Skin of body (tissue), 2 donors: Measurements from ENCODE around the gene STC2. TPM values are rescaled to one million over a fixed set of nuclear protein-coding genes. Genes with fewer than 3 reads are reported as not detected.

ENCODE experiments used
- DNase-seq: peaks from one replicate; lab custom pipeline; 2025; lab: John Stamatoyannopoulos, UW
- total RNA-seq: library from RNA; depleted of rRNA; stranded (reverse); fragments of >200 nt; gene quantifications from one replicate; pipeline ENCODE4 v1.2.3, GENCODE V29; 2014

Gene STC2
- total RNA-seq, 1 donor from 2014 or later = 0.69 TPM

DNA sequence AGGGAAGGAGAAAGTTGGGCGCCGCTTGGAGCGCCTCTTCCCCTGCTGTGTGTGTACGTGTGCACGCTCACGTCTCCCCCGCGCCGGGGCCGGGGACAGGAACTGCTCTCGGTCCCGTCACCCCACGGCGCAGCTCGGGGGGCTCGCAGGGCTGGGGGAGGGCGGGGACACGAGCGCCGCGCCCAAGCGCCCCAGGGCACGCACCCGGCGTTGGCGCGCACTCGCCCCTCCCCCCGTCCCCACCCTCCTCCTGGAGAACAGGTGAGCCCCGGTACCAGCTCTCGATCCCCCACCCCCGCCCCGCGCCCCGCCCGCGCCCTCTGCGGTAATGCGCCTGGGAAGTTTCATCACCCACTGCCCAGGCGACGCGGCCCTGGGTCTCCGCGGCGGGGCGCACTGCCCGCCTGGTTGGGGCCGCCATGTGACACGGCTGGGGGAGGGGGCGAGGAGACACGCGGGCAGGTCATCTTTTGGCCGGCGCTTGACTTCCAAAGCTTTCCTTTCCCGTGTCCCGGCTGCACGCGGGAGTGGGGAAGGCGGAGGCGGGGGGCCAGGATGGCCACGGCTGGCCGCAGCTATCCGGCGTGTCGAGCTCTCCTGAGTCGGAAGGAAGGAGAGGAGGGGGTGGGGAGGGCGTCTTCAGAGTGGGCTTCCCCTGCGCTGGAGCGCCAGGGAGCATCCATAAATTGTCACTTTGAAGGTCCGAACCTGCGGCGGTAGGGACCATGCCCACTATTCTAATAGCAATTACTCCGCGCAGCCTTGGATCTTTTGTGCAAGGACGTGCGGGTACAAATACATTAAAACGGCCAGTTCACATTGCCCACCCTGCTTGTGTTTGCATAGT is 1.5 kb upstream of the STC2 start:
- DNase-seq = no peak

DNA sequence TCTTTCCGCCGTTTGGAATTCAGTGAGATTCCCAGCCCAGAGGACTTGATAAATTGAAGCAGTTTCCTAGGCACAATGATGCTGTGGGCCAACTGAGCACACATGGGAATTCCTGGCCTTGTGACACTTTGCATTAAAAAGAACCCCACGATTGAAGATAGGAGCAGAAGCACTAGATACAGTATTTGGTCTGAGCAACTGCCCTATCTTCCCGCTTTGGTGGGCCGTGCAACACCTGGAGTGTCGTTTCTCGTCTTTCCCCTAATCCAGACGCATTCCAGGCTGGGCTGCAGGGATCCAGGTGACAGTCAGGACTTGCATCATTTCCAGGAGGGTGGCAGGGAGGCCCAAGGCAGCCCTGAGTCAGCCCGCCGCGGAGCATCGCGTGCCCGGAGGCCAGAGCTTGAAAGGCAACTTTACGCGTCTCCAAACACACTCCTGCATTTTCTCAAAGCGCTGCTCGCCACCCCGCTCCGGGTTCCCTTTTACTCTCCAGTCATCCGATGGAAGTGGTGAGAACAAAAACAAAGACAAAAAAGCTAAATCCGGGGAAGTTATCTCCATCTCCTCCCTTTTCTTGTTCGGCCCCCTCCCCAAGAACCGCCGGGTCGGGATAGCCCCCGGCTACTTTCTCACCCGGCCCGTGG is 753 bp upstream of the STC2 start:
- peak; percentile 24 for DNase-seq

DNA sequence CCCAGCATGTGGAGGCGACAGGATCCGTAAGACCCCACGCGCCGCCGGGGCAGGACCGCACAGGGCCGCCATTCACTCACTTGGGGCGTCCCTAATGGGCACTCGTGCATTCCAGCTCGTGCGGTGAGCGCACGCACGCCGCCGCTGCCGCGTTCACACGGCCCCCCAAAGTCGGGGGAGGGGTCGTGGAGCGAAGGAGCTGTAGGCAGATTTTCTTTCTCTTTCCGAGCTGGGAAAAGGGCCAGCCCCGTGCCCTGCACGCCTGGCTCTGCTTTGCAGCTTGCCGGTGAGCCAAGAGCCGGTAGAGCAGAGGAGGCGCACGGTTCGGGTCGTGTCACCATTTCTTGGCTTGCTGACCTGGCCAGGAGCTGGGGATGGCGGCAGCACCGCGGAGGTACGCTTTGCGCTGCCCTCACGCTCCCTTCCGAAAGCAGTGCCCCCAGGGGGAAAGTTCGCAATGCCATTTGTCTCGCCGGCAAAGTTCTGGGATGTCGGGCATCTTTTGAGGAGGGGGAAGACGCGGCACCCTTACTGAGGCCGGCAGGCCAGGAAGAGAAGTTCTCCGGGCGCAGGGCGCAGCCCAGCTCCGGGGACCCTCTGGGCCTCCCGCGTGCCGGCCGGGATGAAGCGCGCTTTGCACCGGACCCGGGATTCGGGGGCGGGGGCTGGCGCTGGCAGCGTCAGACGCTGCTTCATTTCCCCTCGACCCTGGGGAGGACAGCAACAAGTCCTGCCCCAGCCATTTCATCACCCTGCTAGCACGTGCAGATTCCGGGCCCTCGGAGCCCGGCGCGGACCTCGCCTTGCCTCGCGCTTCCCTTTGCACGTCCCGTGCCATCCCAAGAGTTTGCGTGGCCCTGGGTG is 898 bp downstream of the STC2 start:
- no peak for DNase-seq

DNA sequence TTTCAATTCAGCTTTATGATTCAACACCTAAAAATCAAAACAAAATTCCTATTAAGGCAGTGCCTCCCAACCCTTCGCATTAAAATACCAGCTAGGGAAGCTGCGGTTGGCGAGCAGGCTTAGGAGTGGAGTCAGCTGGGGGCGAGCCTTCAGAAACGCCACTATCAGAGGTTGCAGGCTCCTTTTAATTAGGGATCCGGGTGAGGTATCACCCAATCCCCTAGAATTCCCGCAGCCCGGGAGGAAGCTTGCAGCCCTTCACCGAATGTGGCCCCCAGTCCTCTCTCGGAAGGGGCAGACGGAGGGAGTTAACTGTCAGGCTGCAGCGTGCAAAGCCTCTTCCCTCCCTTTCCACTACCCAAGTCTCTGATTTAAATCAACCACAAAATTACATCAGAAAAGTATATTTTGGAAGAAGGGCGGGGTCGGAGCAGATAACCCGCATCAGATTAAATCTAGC is 1.7 kb downstream of the STC2 start:
- no peak for DNase-seq

DNA sequence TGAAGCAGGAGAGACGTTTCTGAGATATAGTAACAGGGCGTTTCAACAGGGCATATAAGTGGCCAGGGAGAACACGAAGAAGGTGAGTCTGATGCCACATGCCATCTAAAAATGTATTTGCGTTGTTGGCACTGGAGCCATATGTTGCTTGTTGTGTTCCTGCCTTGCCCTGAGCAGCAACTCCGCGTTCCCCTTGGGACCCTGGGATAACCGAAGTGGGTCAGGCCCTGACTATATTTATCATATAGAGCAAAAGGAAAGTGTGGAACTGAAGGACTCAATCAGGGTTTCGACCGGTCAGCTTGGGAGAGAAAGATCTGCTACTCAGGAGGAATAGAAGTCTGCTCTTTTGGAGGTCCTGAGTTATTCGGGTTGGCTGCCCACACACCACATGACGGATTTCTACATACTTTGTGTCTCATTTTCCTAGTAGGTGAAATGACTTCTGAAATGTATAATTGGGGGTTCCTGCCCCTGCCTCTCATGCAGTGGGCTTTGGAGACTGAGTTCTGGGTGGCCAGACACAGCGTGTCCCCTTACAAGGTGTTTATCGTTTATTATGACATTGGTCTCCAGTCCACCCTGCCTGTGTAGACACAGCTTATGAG is 3.0 kb downstream of the STC2 start:
- DNase-seq = no peak

DNA sequence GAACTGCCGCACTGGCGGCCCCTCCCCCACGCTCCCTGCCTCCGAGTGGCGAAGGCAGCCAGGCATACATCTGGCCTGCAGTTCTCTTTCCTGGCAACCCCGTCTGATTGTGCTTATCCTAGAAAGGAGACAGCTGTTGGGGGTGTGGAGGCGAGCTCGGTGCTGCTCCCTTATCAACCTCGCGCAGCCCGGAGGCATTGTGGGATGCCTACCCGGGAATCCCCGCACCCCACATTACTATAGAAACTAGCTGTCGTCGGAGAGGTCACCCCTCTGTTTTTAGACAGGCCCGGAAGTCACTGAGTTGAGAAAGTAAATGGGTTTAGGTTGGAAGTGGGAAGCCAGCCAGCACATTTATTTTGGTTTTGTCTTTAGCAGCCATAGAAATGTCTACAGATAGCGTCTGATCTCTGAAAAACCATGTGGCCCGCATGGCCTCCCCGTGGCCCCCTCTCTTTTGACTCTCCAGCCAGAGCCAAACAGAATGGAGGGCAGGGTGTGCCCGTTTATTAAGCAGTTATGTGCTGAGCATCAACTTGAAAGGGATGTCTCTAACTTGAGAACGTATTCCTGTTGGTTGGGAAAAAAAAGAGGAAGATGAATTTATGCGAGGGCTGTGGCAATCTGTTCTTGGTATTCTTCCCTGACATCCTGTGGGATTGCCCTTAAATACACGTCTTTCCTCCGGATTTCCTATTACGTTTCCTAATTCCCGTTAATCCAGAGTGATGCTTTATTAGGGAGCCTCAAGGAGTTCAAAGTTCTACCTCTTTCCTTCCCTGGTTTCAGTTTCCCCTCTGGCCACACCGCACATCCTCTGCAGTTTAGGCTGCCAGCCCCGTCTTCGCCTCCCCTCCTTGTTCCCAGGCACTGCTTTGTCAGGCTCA is 3.9 kb downstream of the STC2 start:
- DNase-seq = peak; percentile 83

DNA sequence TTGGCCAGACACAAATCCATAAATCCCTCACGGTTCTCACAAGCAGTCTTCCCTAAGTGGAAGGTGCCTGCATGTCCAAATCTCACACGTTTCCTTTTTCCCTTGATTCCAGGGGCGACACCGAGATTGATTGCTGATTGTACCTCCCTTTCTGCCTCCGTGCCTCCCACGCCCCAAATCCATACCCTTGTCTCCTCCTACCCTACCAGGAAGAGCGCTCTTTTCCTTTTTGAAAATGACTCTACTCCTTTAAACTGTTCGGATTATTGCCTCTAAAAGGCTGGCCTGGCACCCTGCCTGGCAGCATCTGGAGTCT is 4.5 kb downstream of the STC2 start:
- no peak for DNase-seq

DNA sequence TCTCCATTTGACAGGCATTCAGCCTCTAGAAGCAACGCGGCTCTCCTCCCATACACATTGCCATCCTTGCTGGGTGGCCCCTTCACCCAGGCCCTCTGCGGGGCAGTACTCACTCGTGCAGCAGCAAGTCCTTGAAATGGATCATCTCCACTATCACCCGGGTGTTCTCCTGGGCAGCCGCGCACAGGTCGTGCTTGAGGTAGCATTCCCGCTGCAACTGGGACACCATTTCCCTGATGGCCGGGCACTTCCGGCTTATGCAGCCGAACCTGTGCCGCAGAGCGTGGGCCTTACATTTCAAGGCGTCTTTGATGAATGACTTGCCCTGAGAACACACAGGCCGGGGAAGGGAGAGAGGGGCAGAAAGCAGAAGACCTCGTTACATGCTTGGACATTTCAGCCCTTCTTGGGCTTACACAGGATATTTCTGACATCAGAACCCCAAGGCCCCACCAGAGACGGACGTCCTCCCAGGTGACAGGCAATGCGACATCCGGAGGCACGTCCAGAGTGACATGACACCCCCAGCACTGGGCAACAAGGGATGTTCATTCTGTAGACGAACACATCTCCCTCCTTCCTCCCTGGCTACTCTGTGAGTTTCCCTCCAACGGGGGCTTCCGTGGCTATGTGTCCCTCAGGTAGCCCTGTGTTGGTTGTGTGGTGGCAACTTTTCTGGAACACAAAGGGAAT is 5.0 kb downstream of the STC2 start:
- no peak for DNase-seq

DNA sequence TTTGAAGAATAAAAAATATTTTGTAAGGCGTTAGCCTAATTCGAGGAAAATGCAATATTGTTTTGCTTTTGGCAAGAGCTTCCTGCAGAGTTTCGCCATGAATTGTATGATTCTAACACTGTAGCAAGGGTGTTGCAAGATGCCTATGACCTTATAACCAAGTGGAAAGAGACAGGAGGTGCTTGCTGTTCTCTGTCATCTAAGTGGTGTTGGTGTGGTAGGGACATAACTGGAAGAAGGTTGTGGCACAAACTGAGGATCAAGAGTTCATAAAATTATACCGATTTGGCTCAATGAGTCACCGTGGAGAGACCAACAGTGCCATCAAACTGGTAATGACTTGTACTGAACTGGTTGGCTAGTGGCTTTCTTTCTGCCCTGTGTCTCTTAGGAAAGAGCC is 6.3 kb downstream of the STC2 start:
- no peak for DNase-seq

DNA sequence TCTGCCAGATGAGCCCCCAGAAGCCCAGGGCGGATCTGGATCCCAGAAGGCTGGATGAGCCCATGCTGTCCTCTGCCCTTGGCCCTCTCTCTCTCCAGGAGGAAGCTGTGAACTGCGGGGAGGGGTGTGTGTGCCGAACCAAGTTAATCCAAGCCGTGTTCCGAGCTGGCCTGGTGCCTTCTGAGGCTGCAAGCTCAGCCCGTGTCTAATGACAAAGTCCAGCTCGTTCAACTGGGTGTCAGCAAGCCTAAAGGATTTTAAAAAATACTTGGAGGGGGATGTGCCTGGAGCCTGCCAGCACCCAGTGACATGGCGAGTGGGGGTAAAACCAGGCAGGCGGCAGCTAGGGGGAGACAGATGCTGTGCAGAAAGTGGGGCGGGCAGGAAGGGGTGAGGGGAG is 8.0 kb downstream of the STC2 start:
- DNase-seq = peak; percentile 24

DNA sequence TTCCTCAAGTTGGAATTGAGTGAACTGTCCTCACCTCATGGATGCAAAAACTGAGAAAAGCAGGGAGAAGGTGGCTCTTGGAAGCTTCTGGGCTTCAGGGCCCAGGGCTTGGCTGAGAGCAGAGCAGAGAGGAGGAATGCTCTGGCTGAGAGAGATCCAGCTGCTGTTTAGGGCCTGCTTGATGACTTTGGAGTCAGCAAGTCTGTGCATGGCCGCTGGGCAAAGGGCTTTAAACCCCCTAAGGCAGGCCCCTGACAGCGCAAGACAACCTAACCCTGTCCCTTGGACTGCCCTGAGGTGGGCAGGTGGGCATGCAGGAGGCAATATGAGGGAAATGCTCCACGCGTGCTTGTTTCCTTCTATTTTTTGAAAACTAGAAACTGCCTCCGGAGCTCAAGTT is 8.6 kb downstream of the STC2 start:
- DNase-seq = no peak

DNA sequence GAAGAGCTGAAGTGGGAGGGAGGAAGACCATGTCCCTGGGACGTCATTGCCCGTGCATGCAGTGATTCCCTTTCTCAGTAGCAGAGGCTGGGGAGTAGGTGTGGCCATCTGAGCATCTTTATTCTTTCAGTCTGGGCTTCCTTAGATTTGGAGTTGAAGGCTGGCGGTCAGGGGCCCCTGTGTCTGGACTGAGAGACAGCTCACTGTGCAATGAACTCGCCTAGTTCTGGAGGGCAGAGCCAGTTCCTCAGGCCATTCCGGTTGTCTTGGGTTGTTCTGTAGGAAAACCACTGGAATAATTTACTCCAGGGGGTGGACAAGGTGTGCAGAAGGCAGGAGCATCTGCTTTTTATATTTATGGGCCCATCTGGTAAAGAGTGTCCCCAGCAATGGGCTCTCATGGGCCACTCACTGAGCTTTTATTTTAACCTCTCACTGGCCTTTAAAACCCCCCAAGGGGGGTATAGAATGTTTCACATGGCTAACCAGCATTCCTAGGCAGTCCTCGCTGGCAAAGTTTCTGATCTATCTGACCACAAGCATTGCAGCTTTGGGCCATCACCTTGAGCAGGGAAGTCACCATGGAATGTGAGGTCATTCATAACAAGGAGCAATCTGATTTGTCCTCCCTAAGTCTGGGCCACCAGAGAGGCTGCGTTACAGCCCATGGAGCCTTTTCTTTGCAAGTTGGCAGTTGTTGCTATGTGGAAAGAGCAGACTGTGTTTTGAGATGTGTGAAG is 9.2 kb downstream of the STC2 start:
- peak; percentile 14 for DNase-seq

DNA sequence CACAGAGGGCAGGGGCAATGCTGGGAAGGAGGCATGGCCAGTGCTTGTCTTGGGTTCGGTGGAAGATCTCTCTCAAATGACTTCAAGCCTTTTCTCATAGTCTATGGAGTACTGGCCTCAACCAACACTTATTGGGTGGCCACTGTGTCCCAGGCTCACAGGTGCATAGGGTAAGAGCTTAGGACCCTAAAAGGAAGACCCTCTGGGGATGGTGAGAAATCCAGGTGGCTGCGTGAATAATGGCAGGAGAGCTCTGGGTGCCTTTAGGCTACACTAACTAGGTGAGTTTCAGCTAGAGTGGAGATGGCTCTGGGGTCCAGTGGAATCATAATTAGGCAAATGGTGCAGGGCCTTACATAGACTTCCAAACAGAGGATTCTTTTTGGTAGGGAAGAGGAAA is 9.9 kb downstream of the STC2 start:
- no peak for DNase-seq

DNA sequence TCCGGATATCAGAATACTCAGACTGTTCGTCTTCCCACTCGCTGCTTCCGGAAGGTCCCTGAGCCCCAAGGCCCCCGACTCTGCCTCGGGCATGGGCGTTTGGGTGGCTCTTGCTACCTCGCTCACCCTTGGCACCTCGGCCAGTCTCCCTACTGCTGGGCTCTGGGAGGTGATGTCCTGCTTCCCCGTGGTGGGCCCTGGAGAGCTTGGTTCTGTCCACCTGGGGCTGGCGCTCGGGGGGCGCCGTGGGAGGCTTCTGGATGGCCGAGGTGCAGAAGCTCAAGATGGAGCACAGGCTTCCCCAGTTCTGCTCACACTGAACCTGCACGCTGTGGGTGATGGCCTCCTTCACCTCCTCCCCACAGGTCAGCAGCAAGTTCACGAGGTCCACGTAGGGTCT is 10.4 kb downstream of the STC2 start:
- DNase-seq = no peak

DNA sequence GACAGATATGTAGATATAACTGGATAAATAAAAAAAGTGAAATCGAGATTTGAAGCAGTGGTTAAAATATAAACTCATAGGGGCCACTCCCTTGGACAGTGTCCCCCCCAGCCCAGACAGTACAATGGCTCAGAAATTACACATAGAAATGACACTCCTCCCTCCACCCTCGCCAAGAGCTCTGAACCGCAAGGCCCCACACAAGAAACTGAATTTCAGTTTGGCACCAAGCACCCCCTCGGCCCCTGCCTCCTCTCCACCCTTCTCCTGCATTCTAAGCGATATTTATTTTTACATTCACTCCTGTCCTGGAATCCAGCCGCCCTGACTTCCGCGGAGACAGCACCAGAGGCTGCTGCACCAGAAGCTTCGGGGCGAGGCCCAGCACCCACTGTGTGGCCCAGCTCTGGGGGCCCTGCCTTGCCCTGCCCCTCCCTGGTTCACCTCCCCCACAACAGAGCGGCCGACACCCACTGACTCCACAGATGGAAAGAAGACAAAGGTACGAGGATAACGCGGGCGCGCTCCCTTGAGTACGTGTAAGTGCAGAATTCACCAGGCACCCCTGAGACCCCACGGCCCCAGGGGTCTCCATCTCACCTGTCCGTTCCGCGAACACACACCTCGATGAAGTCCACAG is 11.0 kb downstream of the STC2 start:
- DNase-seq = no peak

DNA sequence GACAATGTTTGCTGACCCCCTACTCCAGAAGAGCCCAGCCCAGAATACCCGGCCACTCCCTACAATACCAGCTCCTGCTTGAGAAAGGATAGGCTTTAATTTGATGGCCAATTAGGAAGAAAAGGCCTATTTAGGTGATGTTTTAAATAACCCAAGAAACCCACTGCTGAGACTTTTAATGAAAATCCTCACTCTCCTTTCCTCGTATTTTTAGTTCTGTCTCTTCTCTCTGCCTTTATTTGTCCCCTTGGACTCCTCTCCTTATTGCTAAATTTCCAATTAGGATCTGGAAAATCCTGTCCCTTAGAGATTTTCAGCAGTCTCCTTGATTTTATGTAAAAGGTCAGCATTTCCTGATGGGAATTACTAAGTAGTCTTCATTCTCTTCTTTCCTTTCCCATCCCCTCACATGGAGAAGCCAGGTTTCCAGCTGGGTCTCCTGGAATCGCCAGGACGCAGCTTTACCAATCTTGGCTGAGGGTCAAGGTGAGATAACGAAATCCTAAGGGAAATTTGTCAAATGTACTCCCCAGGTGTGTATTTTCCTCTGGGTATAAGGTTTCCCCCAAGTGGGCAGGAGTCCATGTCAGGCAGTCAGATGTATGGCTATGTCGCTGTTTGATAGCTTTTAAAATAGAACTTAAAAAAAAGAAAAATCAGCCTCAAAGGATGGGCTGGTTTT is 11.7 kb downstream of the STC2 start:
- no peak for DNase-seq

DNA sequence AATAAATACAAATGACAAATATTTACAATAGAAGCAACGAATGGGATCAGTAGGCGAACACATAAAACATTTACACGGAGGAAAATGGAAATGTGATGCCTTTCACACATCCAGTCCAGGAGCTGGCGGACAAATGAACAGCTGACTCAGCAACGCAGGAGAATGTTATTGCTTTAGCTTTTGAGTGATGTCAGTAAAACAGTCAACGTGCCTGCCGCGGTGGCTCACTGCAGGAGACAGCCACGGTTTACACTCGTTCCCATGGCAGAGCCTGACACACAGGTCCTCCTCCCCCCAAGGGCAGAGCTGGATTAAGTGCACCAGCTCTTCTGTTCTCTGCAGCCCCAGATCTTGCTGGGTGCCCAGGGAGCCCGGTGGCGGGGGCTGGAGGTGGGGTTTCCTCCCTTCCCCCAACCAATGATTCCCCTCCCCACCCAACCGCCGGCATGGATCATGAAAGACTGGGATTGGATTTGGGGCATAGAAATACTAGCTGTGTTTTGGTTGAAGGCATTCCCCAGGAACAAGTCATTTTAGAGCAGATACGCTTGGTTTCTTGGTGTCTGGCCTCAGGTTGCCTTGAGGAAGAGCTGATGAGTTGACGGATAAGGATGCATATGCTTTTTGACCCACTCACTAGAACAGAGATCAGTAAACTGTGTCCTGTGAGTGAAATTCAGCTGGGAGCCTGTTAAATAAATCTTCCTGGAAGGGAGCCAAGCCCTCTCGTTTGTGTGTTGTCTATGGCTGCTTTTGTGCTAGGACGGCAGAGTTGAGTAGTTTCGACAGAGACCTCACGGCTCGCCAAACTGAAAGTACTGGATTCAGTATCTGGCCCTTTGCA is 12.5 kb downstream of the STC2 start:
- peak; percentile 69 for DNase-seq
